Psoas muscle (tissue), 8 donors: ENCODE data around the gene PPP1R9A. TPM values are rescaled to one million over a fixed set of nuclear protein-coding genes. Genes with fewer than 3 reads are reported as not detected.

Experiments
- ATAC-seq, 4 donors: fragments of 200-7000 bp; cut with Tn5 transposase; one replicate each; pipeline ENCODE4 v1.9.1; 2020; ENCODE audit warnings: moderate library complexity in 3 of 4, mild to moderate bottlenecking in 2 of 4
- DNase-seq, 2 donors: peaks; one replicate each; pipeline ENCODE4 v3.0.0-alpha.2; 2020
- H3K27ac ChIP-seq: fragments of 200-600 bp; one replicate; pipeline ENCODE4 v1.8.0; 2022
- H3K27me3 ChIP-seq, 3 donors: fragments of 200-600 bp in 1 of 3; one replicate each; pipeline versions ENCODE4 v1.6.1 to v1.8.0; 2013 to 2022; ENCODE audit warnings: low read length in 2 of 3, mild to moderate bottlenecking in 2 of 3, moderate library complexity in 1 of 3; ENCODE audit not compliant: insufficient read depth in 3 of 3
- H3K36me3 ChIP-seq, 2 donors: fragments of 200-600 bp in 1 of 2; one replicate each; pipeline versions ENCODE4 v1.6.1 to v1.8.0; 2013 to 2022; ENCODE audit warnings: low read depth in 1 of 2, mild to moderate bottlenecking in 1 of 2, moderate library complexity in 1 of 2; ENCODE audit not compliant: insufficient read depth in 1 of 2
- H3K4me1 ChIP-seq: fragments of 200-600 bp; one replicate; pipeline ENCODE4 v1.8.0; 2022
- H3K4me3 ChIP-seq: fragments of 200-600 bp; one replicate; pipeline ENCODE4 v1.8.0; 2022; ENCODE audit warnings: mild to moderate bottlenecking
- H3K9me3 ChIP-seq: fragments of 200-600 bp; one replicate; pipeline ENCODE4 v1.8.0; 2022
- WGBS, 3 donors: extraction: QIAGEN DNeasy Blood & Tissue Kit; methylation state at CpG; one replicate each; pipeline versions ENCODE4 v1.1.6 to v1.1.7; 2013; 5-methylcytosine and 5-hydroxymethylcytosine counted together
- intact Hi-C, 2 donors: fragments of 100-400 bp; cut with DNase I; formaldehyde crosslinking; loops; one replicate each; pipeline versions ENCODE4 v1.11.0 to v1.14.2; 2022
- polyA plus RNA-seq, 3 donors: library from polyadenylated mRNA; stranded (reverse); fragments of 200-250 nt; gene quantifications; one replicate each; pipeline ENCODE4 v1.2.3, GENCODE V29; 2013
- total RNA-seq, 4 donors: library from RNA; stranded (reverse); fragmentation: NEBNext Ultra II Directional in 2 of 4; extraction: Animal tissue kit (Norgen Biotek cat#: 25700) in 2 of 4; gene quantifications; one replicate each; pipeline versions ENCODE4 v1.2.1 to v1.2.4, GENCODE V29; 2021 to 2023
- TF ChIP-seq, protein P1 (sequence below): fragments of 200-600 bp; IDR thresholded peaks from one replicate; pipeline ENCODE4 v1.8.0; 2022; ENCODE audit warnings: antibody characterized with exemption
- donor health status: healthy with polysubstance abuse.
- donor health status: DM: no; HTN: no; CAD: no; lungs with moderate emphysema.
- donor health status: Bipolar disorder and iron deficiency.
- donor health status: healthy.
- donor health status: DM: yes; HTN: yes; CAD: no.
- donor health status: DM: no; HTN: no; CAD: no.
- donor health status: DM: no; HTN: no; CAD: no.
- donor health status: DM: yes; HTN: yes; CAD: no.

The PPP1R9A gene
- total and polyA plus RNA-seq, 7 donors, result 1.1 to 18.6 (median 13.5) TPM

DNA sequence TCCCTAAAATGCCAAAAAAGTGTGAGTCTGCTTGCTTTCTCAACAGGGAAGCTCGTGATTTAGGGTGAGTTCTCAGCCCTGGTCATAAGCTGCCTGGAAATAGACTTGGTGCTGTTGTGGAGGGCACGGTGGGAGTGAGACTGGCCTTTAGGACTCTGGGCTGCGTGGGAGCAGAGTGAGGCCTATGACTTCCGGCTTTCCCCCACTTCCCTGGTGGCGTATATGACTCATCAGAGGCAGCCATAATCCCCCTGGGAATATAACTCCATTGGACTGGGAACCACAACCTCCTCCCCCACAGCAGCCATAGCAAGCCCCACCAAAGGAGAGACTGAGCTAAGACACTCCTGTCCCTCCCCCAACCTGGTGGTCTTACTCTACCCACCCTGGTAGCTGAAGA lies 321.9 kb downstream of the PPP1R9A start:
- DNase-seq (no peak), ATAC-seq (no peak)
- intact Hi-C loops, result no loop called here
- H3K4me3 ChIP-seq, result no peak overlapping the region
- H3K9me3 ChIP-seq, result peaks cover 4% of the 10 kb centered on the region
- no peak overlapping the region for H3K27ac ChIP-seq
- 89 to 90% (median 89%) methylated on average over 5 of the region's 5 CpGs for WGBS, 3 donors
- TF ChIP-seq, protein P1, sequence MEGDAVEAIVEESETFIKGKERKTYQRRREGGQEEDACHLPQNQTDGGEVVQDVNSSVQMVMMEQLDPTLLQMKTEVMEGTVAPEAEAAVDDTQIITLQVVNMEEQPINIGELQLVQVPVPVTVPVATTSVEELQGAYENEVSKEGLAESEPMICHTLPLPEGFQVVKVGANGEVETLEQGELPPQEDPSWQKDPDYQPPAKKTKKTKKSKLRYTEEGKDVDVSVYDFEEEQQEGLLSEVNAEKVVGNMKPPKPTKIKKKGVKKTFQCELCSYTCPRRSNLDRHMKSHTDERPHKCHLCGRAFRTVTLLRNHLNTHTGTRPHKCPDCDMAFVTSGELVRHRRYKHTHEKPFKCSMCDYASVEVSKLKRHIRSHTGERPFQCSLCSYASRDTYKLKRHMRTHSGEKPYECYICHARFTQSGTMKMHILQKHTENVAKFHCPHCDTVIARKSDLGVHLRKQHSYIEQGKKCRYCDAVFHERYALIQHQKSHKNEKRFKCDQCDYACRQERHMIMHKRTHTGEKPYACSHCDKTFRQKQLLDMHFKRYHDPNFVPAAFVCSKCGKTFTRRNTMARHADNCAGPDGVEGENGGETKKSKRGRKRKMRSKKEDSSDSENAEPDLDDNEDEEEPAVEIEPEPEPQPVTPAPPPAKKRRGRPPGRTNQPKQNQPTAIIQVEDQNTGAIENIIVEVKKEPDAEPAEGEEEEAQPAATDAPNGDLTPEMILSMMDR, result no peak
- no peaks in the 10 kb centered on the region for H3K27me3 ChIP-seq
- no peaks in the 10 kb centered on the region for H3K4me1 ChIP-seq
- no peaks in the 10 kb centered on the region for H3K36me3 ChIP-seq

DNA sequence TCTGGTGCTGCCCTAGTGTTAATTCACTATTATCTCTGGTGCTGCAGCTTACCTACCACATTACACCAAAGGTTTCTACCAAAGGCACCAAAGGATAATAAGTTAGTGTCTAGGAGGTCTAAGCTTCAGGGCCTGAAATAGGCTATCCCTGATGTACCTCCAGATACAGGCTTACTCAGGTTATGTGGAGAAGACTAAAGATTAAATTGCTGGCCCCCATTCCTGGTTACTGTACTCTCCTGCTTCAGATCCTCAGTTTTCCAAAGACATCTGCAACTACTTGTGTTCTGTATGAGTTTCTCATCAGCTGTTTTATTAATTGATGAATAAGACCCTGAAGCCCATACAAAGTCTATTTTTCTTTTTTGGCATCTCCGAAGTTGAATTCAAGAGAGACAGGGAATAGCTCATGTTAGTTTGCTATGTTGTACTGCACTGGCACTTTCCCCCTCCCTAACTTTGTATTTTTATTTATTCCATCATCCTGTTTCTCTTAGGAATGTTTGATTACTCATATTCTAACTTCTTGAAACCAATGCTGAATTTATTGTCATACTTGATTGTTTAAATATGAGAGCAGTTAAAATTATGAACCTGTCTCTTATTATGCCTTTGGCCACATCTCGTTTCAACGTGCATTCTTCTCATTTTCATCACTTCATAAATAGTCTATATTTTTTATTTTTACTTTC lies 331.0 kb downstream of the PPP1R9A start:
- Histone ChIP-seq H3K4me1 (no peaks in the 10 kb centered on the region), H3K27me3 (no peaks in the 10 kb centered on the region), H3K27ac (no peak overlapping the region), H3K4me3 (no peak overlapping the region), H3K36me3 (no peaks in the 10 kb centered on the region), H3K9me3 (no peaks in the 10 kb centered on the region)
- intact Hi-C loops, result no loop called here
- WGBS, 3 donors, result 29 to 53% (median 31%) methylated on average over 3 of the region's 3 CpGs
- TF ChIP-seq, protein P1, result no peak
- no peak for ATAC-seq
- no peak for DNase-seq

DNA sequence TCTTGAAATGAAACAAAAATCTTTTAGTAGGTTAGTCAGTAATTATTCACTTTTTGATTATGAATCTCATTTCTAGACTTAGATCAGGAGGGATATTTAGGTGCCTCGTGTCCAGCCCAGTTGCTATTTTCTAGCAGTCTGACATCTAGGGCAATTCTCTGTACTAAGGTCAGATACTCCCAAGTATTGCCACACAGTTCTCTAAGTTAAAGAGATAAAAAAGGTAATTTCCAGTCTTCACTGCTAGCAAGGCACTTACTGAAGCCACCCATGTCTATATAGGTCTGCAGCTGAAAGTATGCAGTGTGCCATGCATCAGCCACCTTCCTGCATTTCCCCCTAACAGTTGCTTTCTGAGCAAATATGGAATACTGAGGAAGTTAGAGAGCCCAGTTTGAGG lies 333.5 kb downstream of the PPP1R9A start:
- no peak for DNase-seq
- intact Hi-C loops, result loop anchor here in 1 of 2 donors (10.0 kb wide), 1 partner anchor 234 kb away; no protein-coding TSS in a partner anchor
- Histone ChIP-seq H3K4me1 (no peaks in the 10 kb centered on the region), H3K27me3 (no peaks in the 10 kb centered on the region), H3K4me3 (no peak overlapping the region), H3K36me3 (no peaks in the 10 kb centered on the region), H3K9me3 (no peaks in the 10 kb centered on the region), H3K27ac (no peak overlapping the region)
- WGBS, 3 donors, result 78 to 82% (median 80%) methylated on average over 1 of the region's 1 CpG
- ATAC-seq, result no peak
- TF ChIP-seq, protein P1, result no peak

DNA sequence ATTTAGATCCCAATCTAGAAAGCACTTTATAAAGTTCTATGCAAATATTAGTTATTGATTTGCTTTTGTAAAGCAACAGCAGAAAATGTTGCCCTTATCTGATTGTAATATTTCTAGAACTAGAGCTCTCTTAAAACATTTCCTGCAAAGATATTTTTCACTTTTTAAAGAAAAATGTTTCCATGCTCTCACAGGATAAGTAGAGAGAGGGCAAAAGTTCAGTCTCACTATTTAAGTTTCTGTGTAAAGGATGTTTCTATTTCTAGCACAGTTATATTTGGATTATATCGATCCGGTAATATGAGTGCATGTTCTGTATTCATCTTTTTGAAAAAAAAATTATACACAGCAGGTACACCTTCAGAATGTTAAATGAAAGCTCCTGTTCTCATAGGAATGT lies 334.9 kb downstream of the PPP1R9A start:
- no peaks in the 10 kb centered on the region for H3K9me3 ChIP-seq
- WGBS, 3 donors, result 16 to 32% (median 32%) methylated on average over 2 of the region's 2 CpGs
- DNase-seq (no peak), ATAC-seq (no peak)
- no peaks in the 10 kb centered on the region for H3K4me1 ChIP-seq
- H3K27ac ChIP-seq, result no peak overlapping the region
- H3K36me3 ChIP-seq, result no peaks in the 10 kb centered on the region
- intact Hi-C loops, result loop anchor here in 1 of 2 donors (10.0 kb wide), 1 partner anchor 233 kb away; no protein-coding TSS in a partner anchor
- TF ChIP-seq, protein P1, result no peak
- no peak overlapping the region for H3K4me3 ChIP-seq
- no peaks in the 10 kb centered on the region for H3K27me3 ChIP-seq

DNA sequence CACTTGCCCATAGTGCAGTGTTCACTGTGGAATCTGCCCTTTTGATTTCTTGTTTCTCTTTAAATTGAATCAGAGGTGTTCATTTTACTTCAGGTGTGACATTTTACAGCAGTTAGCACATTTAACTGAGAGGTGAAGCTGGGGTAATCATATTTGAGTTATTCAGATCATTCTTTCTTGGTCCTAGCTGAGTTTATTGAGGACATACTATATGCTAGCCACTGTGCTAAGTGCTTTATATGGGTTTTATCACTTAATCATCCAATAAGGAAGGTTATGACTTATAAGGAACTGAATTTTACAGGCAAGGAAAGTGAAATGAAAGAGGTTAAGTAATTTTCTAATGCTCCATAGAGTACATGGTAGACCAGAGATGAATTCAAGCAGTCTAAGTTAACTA lies 337.2 kb downstream of the PPP1R9A start:
- Histone ChIP-seq H3K4me1 (no peaks in the 10 kb centered on the region), H3K4me3 (no peak overlapping the region), H3K27me3 (no peaks in the 10 kb centered on the region), H3K27ac (no peak overlapping the region), H3K9me3 (no peaks in the 10 kb centered on the region), H3K36me3 (no peaks in the 10 kb centered on the region)
- intact Hi-C loops, result loop anchor here in 1 of 2 donors (10.0 kb wide), 1 partner anchor 230 kb away; no protein-coding TSS in a partner anchor
- ATAC-seq (no peak), DNase-seq (no peak)
- TF ChIP-seq, protein P1, result no peak
